Astrocyte of the cerebellum (primary cell): Measurements from ENCODE around the gene GCHFR.

Experiments used
- DNase-seq: peaks from one replicate; pipeline ENCODE4 v3.0.0-alpha.2; 2011; ENCODE audit warnings: low read depth
- H3K4me3 ChIP-seq: 2 replicates; pipeline ENCODE4 v1.5.1; 2011; ENCODE audit warnings: mild to moderate bottlenecking, low read depth, low read length, moderate library complexity
- in situ Hi-C: cut with HindIII; loops from 2 replicates; pipeline ENCODE4 v1.10.0; 2017; ENCODE audit warnings: low sequenced_read_pairs
- TF ChIP-seq, protein P1 (sequence below): IDR thresholded peaks from 2 replicates; pipeline ENCODE4 v1.5.1; 2012; ENCODE audit warnings: low read length, low read depth, moderate library complexity, mild to moderate bottlenecking; ENCODE audit errors: missing control alignments

The GCHFR gene

DNA sequence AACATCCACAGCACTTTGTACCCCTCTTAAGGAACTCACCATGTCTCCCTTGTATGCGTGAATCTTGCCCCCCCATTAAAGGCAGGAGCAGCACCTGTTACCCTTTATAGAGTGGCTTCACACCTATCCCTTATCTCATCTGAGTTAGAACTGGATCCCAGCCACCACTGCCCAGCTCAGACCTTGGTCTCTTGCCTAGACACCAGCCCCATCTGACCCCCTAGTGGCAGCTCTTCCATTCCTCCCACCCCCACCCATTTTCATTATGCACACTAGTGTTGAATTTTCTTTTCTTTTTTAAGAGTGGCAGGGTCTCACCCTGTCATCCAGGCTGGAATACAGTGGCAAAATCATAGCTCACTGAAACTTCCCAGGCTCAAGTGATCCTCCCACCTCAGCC lies 39.8 kb downstream of the GCHFR start:
- in situ Hi-C loops, result no loop called here
- H3K4me3 ChIP-seq, result no peak overlapping the region
- no peak for DNase-seq
- TF ChIP-seq, protein P1, sequence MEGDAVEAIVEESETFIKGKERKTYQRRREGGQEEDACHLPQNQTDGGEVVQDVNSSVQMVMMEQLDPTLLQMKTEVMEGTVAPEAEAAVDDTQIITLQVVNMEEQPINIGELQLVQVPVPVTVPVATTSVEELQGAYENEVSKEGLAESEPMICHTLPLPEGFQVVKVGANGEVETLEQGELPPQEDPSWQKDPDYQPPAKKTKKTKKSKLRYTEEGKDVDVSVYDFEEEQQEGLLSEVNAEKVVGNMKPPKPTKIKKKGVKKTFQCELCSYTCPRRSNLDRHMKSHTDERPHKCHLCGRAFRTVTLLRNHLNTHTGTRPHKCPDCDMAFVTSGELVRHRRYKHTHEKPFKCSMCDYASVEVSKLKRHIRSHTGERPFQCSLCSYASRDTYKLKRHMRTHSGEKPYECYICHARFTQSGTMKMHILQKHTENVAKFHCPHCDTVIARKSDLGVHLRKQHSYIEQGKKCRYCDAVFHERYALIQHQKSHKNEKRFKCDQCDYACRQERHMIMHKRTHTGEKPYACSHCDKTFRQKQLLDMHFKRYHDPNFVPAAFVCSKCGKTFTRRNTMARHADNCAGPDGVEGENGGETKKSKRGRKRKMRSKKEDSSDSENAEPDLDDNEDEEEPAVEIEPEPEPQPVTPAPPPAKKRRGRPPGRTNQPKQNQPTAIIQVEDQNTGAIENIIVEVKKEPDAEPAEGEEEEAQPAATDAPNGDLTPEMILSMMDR, result no peak

DNA sequence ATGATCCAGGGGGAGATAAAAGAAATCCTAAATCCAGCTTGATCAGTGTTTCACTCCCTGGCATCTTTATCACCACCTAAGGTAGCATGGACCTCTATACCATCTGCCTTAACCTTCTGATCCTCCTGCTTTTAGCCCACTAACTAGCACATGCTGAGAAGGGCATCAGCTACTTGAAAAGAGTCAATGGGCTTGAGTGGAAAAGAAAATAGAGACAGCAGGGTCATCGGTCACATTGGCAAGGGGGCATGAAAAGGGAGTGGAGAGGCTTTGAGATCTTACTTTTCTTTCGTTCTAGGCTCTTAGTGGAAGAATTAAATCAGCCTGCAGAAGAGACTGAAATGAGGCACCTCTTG lies 42.8 kb downstream of the GCHFR start:
- in situ Hi-C loops, result no loop called here
- H3K4me3 ChIP-seq, result peak overlapping the region; percentile 86
- no peak for DNase-seq
- TF ChIP-seq, protein P1, result no peak

DNA sequence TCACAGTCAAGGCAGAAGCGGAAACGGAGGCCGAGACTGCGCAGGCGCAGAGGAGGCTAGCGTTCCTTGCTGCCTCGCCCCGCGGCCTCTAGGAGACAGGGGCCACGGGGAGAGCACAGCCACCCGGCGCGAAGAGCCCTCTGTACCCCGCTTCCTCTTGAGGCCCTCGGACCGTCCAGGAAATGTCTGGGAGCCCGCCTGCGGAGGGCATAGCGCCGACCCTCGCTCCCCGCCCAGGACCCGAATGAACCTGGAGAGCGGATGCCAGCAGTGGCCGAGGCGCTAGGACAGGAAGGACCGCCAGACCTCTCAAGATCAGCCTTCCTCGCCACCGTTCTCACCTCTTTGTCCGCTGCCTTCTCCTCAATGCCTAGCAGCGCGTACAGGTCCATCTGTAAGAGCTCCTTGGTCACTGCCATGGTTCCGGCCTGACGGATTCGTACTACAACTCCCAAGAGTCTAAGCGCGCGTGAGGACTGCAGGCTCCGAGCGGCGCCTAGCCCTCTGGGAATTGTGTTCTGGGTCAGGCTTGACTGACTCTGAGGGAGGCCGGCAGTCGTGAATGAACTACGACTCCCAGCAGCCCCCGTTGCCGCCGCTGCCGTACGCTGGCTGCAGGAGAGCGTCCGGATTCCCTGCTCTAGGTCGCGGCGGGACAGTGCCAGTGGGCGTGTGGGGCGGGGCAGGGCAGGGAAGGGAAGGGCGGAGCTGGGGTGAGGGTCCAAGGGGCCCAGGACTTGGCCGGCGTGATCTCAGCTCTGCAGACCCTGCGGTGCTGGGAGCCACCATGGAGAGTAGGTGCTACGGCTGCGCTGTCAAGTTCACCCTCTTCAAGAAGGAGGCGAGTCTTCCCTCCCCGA lies 43.4 kb downstream of the GCHFR start, which contains the start of the genes DNAJC17 and ZFYVE19:
TSS of gene DNAJC17 (minus strand) at position 446 of the 860 bp plus-strand sequence. CDS start at position 419, 27 bp downstream.
TSS of gene ZFYVE19 (plus strand) at position 62 of the 860 bp plus-strand sequence. CDS start at position 563, 501 bp downstream.
- H3K4me3 ChIP-seq, result peak within 1 kb of the TSS; percentile 86
- TF ChIP-seq, protein P1, result no peak
- in situ Hi-C loops, result no loop called here
- peak; percentile 97 for DNase-seq

DNA sequence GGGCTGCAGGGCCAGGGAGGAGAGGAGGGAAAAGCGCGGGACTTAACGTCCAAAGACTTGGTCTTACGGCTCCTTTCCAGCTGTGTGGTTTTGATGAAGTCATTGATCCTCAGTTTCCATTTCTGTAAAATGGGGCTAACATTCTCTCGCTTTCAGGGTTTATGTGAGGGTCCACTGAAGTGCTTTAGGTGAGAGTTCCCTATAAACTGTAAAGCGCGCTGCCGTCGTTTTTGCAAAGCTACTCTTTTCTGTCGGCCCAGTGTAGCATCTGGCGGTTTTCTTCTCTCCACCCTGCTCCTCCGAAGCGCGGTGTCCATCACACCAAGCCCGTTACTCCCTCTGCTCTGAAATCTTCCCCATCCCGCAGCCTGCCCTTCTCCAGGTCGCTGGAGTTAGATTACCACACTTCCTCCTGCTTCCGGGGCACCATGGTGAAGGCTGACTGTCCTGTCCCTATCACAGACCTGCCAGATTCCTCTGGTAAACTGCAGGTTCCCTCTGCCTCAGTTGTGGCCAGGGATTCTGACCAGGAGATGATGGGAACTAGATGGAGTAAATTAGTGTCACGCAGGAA lies 44.1 kb downstream of the GCHFR start:
- DNase-seq, result no peak
- in situ Hi-C loops, result no loop called here
- TF ChIP-seq, protein P1, result no peak
- H3K4me3 ChIP-seq, result peak overlapping the region; percentile 86

DNA sequence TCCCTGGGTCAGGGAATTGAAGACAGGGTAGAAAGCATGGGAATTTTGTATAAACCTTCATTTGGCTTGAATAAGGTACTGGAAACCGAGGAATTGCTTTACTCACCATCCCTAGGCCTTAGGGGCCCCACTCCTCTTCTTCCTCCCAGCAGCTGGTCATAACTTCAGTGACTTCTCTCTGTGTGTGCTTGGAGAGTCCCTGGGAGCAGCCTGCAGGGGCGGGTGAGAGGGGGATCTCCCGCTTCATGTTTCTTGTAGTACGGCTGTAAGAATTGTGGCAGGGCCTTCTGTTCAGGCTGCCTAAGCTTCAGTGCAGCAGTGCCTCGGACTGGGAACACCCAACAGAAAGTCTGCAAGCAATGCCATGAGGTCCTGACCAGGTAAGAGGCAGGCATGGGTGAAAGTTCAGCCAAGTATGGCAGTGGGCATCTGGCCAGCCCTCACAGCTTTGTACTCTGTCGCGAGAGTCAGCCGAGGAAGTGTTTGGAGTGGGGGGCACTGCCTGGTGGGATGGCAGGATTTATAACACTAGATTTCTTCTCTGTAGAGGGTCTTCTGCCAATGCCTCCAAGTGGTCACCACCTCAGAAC lies 45.1 kb downstream of the GCHFR start:
- in situ Hi-C loops, result no loop called here
- DNase-seq, result no peak
- no peak overlapping the region for H3K4me3 ChIP-seq
- TF ChIP-seq, protein P1, result no peak

DNA sequence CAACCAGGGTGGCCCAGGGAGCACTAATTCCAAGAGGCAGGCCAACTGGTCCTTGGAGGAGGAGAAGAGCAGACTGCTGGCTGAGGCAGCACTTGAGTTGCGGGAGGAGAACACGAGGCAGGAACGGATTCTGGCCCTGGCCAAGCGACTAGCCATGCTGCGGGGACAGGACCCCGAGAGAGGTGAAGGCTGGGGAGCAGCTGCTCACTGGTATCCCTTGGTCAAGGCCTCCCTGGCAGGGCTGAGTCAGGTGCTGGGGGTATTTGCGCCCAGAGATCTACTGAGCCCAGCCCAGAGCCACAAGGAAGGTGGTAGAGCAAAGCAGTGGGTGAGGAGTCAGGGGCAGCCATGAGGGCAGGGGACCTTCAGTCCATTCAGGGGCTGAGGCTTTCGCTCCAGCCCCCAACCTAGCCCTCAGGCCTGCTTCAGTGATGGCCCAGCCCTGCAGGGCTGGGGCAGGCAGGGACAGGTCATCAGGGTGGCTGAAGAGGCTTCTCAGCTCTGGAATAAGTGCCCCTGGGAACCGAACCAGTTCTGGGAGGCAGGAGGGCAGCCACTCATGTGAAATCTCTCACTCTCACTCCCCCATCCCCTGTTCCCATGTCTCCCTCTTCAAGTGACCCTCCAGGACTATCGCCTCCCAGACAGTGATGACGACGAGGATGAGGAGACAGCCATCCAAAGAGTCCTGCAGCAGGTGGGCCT lies 49.0 kb downstream of the GCHFR start:
- DNase-seq, result no peak
- in situ Hi-C loops, result no loop called here
- no peak overlapping the region for H3K4me3 ChIP-seq
- TF ChIP-seq, protein P1, result no peak
